Measurements from ENCODE around the gene NRSN2.

GRCh38 chr20:309841-310644 lies 36.9 kb upstream of the NRSN2 start:
- no peak for TF ChIP-seq CTCF (IDR thresholded peaks at IDR 0.05; ENCODE audit: low read length)
- no peak for TF ChIP-seq EZH2 (optimal IDR thresholded peaks at IDR 0.05; ENCODE audit: low read depth, low read length)
- no peak for TF ChIP-seq EZH2phosphoT487 (IDR thresholded peaks at IDR 0.05; ENCODE audit: low read length)
